NK-92 treated with Interleukin-12 subunit alpha and Interleukin-12 subunit beta, amount 100 ng/mL, for 24 hours (cell line): ENCODE data around the gene AVPI1.
"Not testable (repeated sequence)": the region's sequence is repeated elsewhere in the genome, so short reads cannot be mapped to it uniquely, and the experiment has no call there.

Experiments used
- DNase-seq: peaks from one replicate; lab custom pipeline; 2025; lab: John Stamatoyannopoulos, UW

AVPI1 gene

DNA sequence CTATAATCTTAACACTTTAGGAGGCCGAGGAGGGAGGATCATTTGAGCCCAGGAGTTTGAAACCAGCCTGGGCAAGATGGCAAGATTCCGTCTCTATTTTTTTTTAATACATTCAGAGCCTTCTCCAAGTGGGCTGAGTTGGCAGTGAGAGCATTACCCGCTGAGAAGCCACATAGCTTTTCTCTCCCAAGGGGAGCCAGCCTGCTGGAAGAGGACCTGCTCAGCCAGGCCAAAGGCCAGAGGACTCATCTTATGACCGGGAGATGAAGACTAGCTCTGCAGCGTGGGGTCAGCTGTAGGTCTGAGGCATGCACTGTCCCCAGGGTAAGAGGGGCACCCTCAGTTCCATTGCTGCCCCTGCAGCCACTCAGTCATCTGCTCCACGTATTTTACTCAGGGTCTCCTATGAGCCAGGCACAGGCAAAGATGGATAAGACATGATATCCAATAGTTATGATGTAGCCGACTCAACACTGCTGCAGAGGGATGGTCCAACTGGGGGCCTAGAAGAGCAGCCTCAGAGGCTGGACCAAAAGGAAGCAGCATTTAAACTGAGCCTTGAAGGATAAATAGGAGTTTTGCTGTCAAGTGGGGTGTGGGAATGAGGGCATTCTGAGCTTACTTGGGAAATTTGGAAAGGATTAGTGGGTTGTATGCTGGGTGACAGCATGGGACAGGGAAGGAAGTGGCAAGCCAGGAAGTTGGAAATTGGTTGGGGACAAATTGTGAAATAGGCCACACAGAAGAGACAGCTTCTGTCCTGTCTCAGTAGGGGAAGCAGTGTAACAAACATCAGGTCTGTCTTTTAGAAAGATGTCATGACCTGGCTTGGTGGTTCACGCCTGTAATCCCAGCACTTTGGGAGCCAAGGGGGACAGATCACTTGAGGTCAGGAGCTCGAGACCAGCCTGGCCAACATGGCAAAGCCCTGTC is 24.9 kb upstream of the AVPI1 start:
- no peak for DNase-seq

DNA sequence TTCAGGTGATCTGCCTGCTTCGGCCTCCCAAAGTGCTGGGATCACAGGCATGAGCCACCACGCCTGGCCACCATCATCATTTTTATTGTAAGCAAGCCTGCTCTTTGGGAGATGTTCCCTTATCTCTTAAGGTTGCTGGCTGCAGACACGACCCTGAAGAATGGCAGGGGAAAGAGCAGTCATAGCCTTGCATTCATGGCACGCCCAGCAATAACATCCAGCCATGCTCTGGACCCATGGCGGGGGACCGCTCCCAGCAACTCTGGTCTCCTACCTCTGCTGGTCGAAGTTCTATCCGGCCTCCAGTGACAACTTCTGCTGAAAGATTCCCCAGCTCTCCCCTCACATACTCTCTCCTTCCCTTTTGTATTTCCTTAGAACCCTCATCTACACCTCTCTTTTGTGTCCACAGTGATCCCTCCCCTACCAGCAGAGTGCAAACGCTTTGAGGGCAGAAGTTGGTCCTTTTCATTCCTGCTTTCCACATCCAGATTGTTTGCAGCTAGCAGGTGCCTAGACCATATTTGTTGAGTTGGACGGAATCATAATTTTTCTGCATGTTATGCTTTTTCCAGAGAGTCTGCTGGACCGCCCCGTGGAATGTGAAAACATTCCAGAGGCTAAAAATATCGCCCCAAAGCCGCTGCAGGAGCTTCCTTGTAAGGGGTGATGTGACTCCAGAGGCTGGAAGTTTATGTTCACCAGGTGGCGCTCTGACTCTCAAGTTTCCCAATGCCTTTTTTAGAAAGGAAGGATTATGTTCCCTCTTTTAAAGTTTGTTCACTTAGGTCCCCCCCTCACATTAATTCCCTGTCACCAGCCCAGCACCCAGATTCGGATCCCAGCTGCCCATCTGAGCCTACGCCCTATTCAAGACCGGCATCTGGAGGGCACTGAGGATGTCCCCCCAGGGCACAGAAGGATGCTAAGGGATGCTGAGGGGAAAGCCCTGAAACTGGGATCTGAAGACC is 22.2 kb upstream of the AVPI1 start:
- no peak for DNase-seq

DNA sequence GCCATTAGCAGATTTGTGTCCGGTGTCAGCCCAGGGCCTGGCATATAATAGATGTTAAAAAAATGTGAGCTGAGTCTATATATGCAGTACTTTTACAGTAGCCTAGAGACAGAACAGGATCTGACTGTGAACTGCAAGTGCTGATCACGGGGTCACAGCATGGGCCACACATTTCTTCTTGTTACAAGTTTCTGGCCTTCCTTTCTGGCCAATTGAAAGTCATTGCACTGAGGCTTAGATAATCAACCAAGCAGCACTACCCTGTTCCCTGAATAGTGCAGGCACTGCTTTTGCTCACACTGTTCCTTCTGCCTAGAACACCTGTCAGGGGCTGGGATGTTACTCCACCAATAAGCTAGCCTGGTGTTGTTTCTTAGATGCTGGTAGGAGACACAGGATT is 21.1 kb upstream of the AVPI1 start:
- DNase-seq: no peak

- no peak for DNase-seq
Measured at GRCh38 chr10:97707134-97707861, 20.3 kb upstream of the AVPI1 start.

GRCh38 chr10:97705006-97705670 is 18.1 kb upstream of the AVPI1 start:
- no peak for DNase-seq

GRCh38 chr10:97704341-97704740 is 17.3 kb upstream of the AVPI1 start:
- DNase-seq: no peak

- DNase-seq: no peak
Measured at GRCh38 chr10:97703398-97704067, 16.5 kb upstream of the AVPI1 start.

- peak; percentile 7 for DNase-seq
Measured at GRCh38 chr10:97701438-97702069, 14.5 kb upstream of the AVPI1 start.

GRCh38 chr10:97698072-97698655 is 11.1 kb upstream of the AVPI1 start:
- not testable (repeated sequence) for DNase-seq

- DNase-seq: no peak
Measured at GRCh38 chr10:97690133-97690532, 3.1 kb upstream of the AVPI1 start.

DNA sequence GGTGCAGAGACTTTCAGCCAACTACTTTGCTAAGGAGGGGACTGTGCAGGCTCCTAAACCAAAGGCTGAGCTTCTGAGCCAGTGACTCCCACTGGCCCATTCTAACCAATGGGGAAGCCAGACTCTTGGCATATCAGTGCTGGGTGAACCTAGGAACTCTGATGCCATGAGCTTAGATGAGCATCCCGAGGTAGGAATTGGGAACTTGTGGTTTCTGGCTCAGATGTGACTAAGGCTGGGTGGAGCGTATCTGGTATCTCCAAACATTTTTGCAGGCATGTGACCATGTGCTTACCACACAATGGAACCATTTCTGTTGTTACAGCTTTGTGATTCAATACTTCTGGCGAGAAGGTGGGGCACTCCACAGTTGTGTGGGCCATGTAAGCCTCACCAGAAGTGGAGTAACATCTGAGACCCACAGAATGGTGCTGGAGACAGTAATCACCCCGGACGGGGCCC is 2.5 kb upstream of the AVPI1 start:
- no peak for DNase-seq

DNA sequence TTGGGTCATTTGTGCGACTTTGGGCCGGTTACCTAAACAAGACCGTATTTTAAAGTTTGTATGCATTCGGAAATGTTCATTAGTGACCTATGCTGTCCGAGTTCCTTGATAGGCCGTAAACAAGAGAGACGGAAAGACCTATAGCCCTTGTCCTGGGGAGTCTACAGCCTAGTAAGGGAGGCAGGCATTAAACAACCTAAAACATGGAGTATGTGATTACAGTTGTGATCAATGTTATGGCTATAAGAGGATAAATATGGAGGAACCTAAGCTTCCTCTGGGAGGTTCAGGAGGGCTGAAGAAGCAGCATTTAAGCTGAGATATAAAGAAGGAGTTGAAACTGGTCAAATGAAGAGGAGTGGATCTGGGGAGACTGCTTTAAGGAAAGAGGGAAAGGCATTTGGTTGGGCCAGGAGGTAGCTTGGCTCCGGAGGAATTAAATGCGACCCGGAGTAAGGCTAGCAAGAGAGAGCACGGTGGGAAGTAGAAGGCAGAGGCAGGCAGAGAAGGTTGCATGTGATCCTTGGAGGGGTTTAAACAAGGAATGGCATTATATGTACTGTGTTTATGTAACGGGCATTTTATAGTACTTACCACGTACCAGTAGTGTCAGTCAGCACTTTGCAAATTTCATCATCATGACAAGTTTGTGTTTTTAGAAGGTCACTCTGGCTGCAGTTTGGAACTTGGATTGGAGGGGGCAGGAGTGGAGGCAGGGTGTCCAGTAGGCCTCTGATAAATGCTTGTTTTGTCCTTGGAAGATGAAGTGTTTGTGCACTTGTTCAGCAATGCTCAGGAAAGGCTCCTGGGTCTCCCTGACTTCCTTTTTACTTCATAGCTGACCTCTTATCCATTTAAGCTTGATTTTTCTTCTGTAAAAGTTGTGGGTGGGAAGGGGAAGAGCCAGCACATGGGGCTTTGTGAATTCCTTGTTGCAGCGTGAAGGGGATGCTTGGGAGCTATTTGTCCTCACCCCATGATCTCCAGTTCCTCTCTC is 1.0 kb upstream of the AVPI1 start:
- no peak for DNase-seq

DNA sequence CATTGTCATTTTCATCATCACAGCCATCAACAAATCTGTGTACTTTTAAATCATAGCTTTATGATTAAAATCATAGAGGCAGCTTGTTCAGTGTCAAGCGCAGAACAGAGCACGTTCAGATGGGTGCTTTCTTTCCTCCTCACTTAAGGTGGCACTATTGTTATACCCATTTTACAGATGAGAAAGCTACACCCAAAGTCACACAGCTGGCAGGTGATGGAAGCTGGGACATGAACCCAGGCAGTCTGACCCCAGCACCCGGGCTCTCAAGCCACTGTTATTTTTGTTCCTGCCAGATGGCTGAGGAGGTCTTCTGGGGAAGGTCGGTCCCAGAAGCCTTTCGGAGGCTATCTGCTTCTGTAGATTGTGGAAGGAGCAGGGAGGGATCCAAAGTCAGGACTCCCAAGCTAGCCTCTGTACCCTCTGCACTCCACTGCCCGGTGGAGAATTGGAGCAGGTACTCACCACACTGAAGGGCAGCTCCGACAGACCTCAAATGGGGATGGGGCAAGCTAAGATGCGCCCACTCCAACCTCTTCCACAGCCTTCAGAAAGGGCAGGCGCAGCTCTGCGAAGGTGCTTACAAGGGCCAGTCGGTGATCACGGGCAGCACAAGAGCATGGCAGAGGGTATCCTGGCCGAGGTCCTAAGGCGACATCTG is 610 bp downstream of the AVPI1 start:
- no peak for DNase-seq

DNA sequence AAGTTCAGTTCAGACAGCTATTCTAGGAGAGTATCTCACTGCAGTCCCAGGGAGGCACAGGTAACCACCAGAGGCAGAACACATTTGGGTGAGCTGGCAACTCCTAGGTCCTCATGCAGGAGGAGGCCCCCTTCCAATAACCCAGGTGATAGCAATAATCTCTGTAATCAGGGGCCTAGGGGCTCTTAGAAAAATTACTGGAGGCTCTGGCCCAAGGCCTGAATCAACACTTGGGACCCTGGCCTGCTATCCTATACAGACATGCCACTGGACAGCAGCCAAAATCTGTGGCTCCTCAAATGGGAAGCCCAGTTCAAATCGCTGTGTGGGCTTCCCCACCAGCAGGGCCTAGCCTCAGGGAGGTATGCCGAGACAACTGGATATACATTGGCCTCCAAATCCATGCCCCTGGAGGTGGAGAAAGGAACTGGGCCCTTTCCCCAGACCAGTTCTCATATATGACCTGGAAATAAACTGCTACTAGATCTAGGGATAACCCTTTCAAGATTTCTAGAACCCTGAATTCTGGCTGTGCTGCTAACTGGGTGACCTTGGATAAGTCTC is 1.6 kb downstream of the AVPI1 start:
- no peak for DNase-seq

- DNase-seq: no peak
Measured at GRCh38 chr10:97684866-97685394, 2.1 kb downstream of the AVPI1 start.

DNA sequence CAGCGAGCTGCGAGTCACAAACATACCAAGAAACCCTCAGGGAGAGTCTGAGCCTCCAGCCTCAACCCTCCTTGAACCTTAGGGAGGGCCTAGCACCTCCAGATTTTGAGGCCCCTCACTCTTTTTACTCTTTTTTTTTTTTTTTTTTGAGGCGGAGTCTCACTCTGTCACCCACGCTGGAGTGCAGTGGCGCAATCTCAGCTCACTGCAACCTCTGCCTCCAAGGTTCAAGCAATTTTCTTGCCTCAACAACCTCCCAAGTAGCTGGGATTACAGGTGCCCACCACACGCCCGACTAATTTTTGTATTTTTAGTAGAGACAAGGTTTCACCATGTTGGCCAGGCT is 2.7 kb downstream of the AVPI1 start:
- not testable (repeated sequence) for DNase-seq

- DNase-seq: no peak
Measured at GRCh38 chr10:97683556-97684367, 3.3 kb downstream of the AVPI1 start.
